Myocyte (in vitro differentiated cells): ENCODE measurements around the gene TAF10. TPM values are rescaled to one million over a fixed set of nuclear protein-coding genes. Genes with fewer than 3 reads are reported as not detected.

Source experiments
- DNase-seq: peaks from one replicate; pipeline ENCODE4 v3.0.0-alpha.2; 2012; ENCODE audit warnings: low read depth
- total RNA-seq: library from RNA; depleted of rRNA; stranded (reverse); fragments of >200 nt; gene quantifications from 2 replicates; pipeline ENCODE4 v1.2.3, GENCODE V29; 2014

TAF10 gene
- total RNA-seq, 1 donor from 2014 or later, result 84.2 TPM

DNA sequence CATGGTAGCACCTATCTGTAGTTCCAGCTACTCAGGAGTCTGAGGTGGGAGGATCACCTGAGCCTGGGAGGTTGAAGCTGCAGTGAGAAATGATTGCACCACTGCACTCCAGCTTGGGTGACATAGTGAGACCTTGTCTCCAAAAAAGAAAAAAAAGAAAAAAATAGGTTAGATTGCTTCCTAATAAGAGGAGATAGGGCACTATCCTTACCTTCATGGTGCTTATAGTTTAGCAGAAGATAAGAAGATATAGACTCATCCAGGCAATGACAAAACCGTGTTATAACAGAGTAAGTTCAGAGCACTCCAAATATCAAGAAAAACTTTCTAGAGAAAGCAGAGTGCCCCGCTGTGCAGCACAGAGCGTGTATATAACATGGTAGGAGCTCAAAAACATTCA lies 50.7 kb downstream of the TAF10 start:
- no peak for DNase-seq

Other genes starting within 250 kb of the TAF10 start
- gene SMPD1, start 221.7 kb downstream of the TAF10 start, total RNA-seq, result 86.0 and 92.6 TPM in 2 replicates
- 16.4 and 18.4 TPM in 2 replicates for gene APBB1, start 193.1 kb downstream of the TAF10 start, total RNA-seq
- not detected in 2 replicates for gene HPX, start 171.2 kb downstream of the TAF10 start, total RNA-seq
- gene TRIM3, start 138.3 kb downstream of the TAF10 start, total RNA-seq, result 17.7 and 28.2 TPM in 2 replicates
- 37.9 and 47.1 TPM in 2 replicates for gene ARFIP2, start 130.9 kb downstream of the TAF10 start, total RNA-seq
- gene TIMM10B, start 130.7 kb downstream of the TAF10 start, total RNA-seq, result 31.5 and 35.3 TPM in 2 replicates
- 5.6 and 7.8 TPM in 2 replicates for gene DNHD1, start 114.9 kb downstream of the TAF10 start, total RNA-seq
- 14.6 and 22.4 TPM in 2 replicates for gene RRP8, start 8.6 kb downstream of the TAF10 start, total RNA-seq
- 139 and 165 TPM in 2 replicates for gene ILK, start 8.4 kb downstream of the TAF10 start, total RNA-seq
- gene TPP1, start 7.2 kb upstream of the TAF10 start, total RNA-seq, result 55.4 and 60.0 TPM in 2 replicates
- 0.73 and 0.78 TPM in 2 replicates for gene DCHS1, start 43.6 kb upstream of the TAF10 start, total RNA-seq
- gene MRPL17, start 71.1 kb upstream of the TAF10 start, total RNA-seq, result 48.7 and 88.0 TPM in 2 replicates
- gene OR2AG2, start 159.8 kb upstream of the TAF10 start, total RNA-seq, result not detected in 2 replicates
- not detected in 2 replicates for gene OR2AG1, start 170.8 kb upstream of the TAF10 start, total RNA-seq
- not detected in 2 replicates for gene OR6A2, start 187.5 kb upstream of the TAF10 start, total RNA-seq
- gene OR10A5, start 233.5 kb upstream of the TAF10 start, total RNA-seq, result not detected in 2 replicates